ENCODE data around the gene USP35.

USP35 gene

GRCh38 chr11:78188286-78189173 is at the start of gene USP35, which contains the start of gene KCTD21:
USP35 (plus strand) TSS chr11:78188919; CDS start chr11:78196246, 7,327 bp downstream.
KCTD21 (minus strand) TSS chr11:78188626; CDS start chr11:78174554, 14,072 bp downstream.
- DNase-seq, result peak; percentile 98

DNA sequence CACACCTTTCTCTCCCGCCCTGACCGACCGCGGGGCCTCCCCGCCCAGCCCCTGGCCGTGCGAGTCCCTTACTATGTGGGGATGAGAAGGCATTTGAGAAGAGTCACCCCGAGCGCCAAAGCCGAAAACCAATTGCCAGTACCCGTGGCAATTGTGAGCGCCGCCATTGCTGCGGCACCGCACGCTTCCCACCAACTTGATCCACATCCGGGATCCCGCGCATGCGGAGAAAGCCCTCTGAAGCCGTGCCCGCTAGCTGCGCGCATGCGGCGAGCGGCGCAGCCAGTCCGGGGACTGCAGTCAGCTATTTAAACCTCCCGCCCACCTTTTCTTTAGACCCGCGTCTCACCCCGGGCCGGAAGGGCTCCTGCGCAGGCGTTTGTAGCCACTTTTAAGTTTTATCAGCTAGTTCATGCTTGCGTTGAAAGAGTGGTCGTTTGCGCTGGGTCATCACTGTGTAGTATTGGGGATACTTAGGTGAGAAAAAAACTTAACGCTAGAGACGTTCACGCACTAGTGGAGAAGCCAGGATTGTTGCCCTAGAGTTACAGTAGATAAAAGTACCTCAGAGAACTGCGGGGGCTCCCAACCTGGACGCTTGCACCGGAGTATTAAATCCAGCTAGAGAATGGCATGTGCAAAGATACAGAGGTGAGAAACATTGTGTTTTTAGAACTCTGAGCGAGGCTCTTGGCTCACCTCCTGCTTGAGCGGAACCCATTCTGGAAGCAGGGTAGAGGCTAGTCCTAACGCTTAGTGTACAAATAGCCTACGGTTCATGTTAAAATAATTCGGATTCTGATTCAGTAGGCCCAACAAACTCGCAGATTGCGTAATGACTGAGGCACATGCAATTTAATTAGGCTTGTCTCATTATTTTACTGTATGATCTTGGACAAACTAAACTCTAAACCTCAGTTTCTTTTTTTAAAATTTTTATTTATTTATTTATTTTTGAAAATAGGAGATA is 49.0 kb upstream of the USP35 start, which contains the start of gene ALG8:
Gene ALG8, minus strand, starts transcription at position 205 of the 970 bp plus-strand sequence. Its CDS starts 38 bp downstream, at position 167.
- DNase-seq, result peak; percentile 96

DNA sequence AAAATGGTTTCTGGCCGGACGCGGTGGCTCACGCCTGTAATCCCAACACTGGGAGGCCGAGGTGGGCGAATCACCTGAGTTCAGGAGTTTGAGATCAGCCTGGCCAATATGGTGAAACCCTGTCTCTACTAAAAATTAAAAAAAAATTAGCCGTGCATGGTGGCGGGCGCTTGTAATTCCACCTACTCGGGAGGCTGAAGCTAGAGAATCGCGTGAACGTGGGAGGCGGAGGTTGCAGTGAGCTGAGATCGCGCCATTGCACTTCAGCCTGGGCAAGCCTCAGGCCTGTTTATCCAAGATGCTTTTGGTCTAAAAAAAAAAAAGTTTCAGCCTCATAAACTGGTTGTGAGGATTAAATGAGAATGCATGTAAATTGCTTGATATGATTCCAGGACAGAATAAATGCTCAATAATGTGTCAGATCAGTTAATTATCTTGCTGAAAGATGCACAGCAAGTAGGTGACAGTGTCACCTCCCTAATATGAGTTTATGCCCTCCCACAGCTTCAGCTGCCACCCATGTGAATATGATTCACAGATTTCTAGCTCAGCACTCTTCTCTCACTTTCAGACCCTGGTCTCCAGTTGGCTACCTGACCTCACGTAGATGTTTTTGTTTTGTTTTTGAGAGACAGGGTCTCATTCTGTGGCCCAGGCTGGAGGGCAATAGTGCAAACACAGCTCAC is 48.2 kb upstream of the USP35 start:
- DNase-seq, result no peak

DNA sequence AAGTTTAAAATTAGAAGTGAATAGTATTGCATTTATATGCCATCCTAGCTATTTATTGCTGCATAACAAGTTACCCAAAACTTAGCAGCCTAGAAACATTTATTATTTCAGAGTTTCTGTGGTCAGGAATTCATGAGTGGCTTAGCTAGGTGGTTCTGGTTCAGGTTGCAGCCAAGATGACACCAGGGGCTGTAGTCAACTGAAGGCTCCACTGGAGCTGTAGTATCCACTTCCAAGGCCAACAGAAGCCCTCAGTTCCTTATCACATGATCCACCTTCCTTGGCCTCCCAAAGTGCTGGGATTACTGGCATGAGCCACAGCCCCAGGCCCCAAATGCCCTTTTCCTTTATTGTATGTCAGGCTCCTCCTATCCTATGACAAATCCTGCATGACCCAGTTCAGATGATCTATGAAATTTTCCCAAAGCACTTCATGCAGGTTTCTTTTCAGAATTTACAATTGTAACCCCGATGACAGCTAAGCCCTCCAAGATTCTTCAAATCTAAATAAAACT is 43.2 kb upstream of the USP35 start:
- no peak for DNase-seq

- DNase-seq, result no peak
Observed at GRCh38 chr11:78147807-78148206, 40.9 kb upstream of the USP35 start.

- DNase-seq, result no peak
Observed at GRCh38 chr11:78149646-78150045, 39.1 kb upstream of the USP35 start.

DNA sequence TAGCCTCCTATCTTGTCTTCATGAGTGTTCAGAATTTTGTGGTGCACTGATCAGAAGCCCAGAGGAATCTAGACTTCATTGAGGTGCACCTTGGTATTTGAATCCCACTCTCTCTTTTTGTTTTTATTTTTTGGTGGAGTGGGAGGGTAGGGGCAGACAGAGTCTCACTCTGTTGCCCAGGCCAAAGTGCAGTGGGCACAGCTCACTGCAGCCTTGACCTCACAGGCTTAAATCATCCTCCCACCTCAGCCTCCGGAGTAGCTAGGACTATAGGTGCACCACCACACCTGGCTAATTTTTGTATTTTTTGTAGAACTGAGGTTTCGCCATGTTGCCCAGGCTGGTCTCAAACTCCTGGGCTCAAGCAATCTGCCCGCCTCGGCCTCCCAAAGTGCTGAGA is 38.4 kb upstream of the USP35 start:
- no peak for DNase-seq

DNA sequence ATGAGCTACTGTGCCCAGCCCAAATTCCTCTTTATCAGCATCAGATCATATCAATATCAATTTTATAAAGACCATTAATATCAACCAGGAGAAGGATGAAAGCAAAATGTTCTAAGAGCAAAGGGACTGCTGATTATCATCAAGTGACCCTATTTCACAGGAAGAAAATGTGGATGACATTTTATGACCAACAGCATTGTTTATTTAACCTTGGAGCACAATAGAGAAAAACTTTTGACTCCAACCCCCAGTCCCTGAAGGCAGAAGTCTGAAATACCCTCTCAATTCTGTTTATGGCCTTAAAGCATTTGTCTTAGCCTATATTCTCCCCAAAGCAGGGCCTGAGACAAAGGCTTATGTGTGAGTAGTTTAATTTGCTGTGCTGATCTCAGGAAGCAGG is 38.0 kb upstream of the USP35 start:
- DNase-seq, result no peak

DNA sequence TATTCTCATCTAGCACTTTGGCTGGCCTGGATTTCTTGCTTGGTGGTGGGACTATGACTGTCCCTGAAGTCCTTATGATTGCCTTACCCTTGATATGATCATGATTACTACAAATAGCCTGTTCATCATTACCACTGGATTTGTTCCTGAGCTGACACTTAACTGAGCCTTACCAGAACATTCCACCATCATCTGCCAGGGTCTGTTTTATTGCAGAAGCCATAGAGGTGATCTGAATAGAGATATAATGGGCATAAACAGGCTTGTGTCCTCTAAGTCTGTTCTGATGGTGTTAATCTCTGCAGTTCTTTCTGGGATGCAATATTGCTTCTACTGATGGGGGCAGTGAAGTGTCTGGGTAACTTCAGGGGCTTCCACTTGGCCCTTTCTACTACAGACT is 36.9 kb upstream of the USP35 start:
- no peak for DNase-seq

GRCh38 chr11:78156127-78156844 is 32.4 kb upstream of the USP35 start:
- DNase-seq, result no peak

GRCh38 chr11:78158987-78159652 is 29.6 kb upstream of the USP35 start:
- no peak for DNase-seq

DNA sequence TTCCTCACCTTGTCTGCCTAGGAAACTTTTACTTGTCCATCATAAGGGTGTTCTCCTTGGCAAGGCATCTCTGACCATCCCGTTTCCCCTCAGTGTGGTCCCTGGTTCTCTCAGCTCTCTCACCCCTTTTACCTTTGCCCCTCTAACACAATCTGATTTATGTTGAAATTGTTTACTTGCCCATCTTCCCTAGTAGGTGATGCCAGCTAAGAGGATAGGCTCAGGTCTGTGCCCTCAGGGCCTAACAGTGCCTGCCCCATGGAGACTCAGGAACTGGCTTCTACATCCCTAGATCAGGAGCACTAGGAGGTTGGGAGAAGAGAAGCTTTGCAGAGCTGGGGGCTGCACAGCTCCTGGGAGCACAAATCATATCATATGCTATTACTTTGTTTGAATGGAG is 28.2 kb upstream of the USP35 start:
- no peak for DNase-seq

DNA sequence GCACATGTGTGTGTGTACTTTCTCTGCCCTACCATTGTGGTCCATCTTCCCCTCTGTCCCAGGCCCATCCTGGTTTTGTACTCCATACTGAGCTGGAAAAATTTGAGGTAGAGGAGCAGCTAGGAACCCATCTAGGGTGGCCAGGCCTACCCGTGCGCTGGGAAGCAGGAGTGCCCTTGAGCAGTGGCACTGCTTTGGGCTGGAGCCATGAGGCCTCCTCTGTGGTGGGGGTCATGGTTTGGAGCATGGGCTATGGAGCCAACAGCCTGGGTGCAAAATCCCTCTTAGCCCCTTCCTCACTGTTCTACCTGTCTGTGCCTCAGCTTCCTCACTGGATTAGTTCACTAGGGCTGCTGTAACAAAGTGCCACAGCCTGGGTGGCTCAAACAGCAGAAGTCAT is 27.4 kb upstream of the USP35 start:
- DNase-seq, result no peak

- no peak for DNase-seq
Observed at GRCh38 chr11:78161962-78162371, 26.8 kb upstream of the USP35 start.

DNA sequence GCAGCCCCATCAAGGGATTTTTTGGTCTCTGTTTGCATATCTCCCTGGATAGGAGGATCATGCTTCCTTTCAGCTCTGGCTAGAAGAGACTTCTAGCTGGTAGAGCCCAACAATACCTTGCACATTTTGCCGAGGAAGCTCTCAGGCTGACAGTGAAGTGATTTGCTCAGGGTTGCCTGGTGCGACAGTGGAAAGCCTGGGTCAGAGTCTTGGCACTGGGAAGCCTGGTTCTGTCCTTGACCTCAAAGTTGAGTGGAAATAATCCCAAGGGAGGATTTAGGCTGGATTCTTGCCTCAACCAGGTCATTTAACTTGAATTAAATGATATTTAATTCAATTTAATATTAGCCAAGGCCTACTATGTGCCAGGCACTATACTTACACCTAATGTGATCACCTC is 24.9 kb upstream of the USP35 start:
- DNase-seq, result no peak

GRCh38 chr11:78164471-78164870 is 24.2 kb upstream of the USP35 start:
- DNase-seq, result no peak

GRCh38 chr11:78166855-78167469 is 21.8 kb upstream of the USP35 start:
- no peak for DNase-seq

DNA sequence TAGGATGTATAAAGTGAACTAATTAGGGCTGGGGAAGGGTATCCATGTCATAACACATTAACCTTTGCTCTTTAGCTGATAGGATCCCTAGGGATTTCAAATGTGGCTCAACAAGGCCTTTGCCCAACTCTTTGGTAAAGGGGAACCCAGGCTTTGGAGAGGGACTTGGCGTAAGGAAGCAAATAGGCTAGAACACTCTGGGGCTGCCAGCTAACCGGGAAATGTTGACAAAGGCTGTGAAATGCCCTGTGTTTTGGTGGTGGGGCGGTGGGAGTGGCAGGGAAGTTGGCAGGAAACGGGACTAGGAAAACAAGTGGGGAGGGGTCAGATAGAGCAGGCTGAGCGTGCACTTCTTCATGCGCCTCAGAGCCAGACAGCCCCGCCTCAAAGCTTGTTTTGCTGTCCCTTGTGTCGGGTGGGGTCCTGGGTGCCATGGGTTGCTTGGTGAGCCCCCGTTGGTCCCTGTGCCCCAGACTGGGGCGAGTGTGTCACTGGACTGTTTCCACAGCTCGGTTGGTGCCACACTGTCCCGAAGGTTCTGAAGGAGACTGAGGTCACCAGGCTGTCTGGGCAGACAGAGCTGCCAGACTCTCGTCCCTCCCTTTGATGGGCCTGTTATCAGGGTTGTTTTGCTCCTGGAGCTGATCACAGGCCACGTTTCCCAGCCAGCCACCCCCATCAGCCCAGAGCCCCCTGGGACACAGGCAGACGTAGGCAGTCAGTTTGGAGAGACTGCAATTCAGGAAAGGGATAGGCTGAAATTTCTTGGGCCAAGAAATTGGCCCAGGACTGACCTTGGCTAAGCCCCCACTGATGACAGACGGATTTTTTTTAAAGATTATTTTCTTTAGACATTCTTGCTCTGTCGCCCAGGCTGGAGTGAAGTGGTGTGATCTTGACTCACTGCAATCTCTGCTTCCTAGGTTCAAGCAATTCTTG is 19.9 kb upstream of the USP35 start:
- no peak for DNase-seq

GRCh38 chr11:78170413-78170812 is 18.3 kb upstream of the USP35 start:
- no peak for DNase-seq
